Cardiac septum (tissue), 1 donor: ENCODE measurements around the gene CRAMP1. TPM values are rescaled to one million over a fixed set of nuclear protein-coding genes. Genes with fewer than 3 reads are reported as not detected.

Source experiments
- DNase-seq: peaks from one replicate; pipeline ENCODE4 v3.0.0-alpha.2; 2020; ENCODE audit warnings: low spot score
- intact Hi-C: fragments of 100-400 bp; cut with DNase I; formaldehyde crosslinking; loops from one replicate; pipeline ENCODE4 v1.14.0; 2022
- total RNA-seq: library from RNA; stranded (reverse); fragmentation: NEBNext Ultra II Directional; extraction: Animal tissue kit (Norgen Biotek cat#: 25700); gene quantifications from one replicate; pipeline ENCODE4 v1.2.1, GENCODE V29; 2021
- donor health status: DM: no; HTN: no; CAD: no.

The CRAMP1 gene
- total RNA-seq, 1 donor from 2014 or later: 12.4 TPM

- DNase-seq: no peak
- intact Hi-C loops: no loop called here
These were observed 18.5 kb downstream of the CRAMP1 start for GRCh38 chr16:1630450-1631213.

- intact Hi-C loops: no loop called here
- DNase-seq: no peak
These were observed 19.1 kb downstream of the CRAMP1 start for GRCh38 chr16:1631230-1631629.

- DNase-seq: no peak
- intact Hi-C loops: no loop called here
These were observed 19.9 kb downstream of the CRAMP1 start for GRCh38 chr16:1631931-1632637.

GRCh38 chr16:1632638-1632970 lies 20.4 kb downstream of the CRAMP1 start:
- intact Hi-C loops: no loop called here
- no peak for DNase-seq

GRCh38 chr16:1633310-1633709 lies 21.1 kb downstream of the CRAMP1 start:
- no peak for DNase-seq
- intact Hi-C loops: no loop called here

- DNase-seq: no peak
- intact Hi-C loops: no loop called here
These were observed 22.4 kb downstream of the CRAMP1 start for GRCh38 chr16:1634541-1634940.

GRCh38 chr16:1635070-1635469 lies 22.9 kb downstream of the CRAMP1 start:
- no peak for DNase-seq
- intact Hi-C loops: no loop called here

- intact Hi-C loops: no loop called here
- no peak for DNase-seq
These were observed 25.4 kb downstream of the CRAMP1 start for GRCh38 chr16:1637526-1637925.

GRCh38 chr16:1638757-1639156 lies 26.6 kb downstream of the CRAMP1 start:
- DNase-seq: no peak
- intact Hi-C loops: no loop called here

GRCh38 chr16:1639282-1639681 lies 27.1 kb downstream of the CRAMP1 start:
- intact Hi-C loops: no loop called here
- no peak for DNase-seq

- no peak for DNase-seq
- intact Hi-C loops: no loop called here
These were observed 27.7 kb downstream of the CRAMP1 start for GRCh38 chr16:1639860-1640259.

- intact Hi-C loops: no loop called here
- DNase-seq: no peak
These were observed 28.2 kb downstream of the CRAMP1 start for GRCh38 chr16:1640261-1640941.

- no peak for DNase-seq
- intact Hi-C loops: no loop called here
These were observed 29.1 kb downstream of the CRAMP1 start for GRCh38 chr16:1641261-1641660.

GRCh38 chr16:1642148-1642547 lies 30.0 kb downstream of the CRAMP1 start:
- DNase-seq: no peak
- intact Hi-C loops: no loop called here

GRCh38 chr16:1642753-1643152 lies 30.6 kb downstream of the CRAMP1 start:
- no peak for DNase-seq
- intact Hi-C loops: no loop called here

GRCh38 chr16:1643521-1643920 lies 31.4 kb downstream of the CRAMP1 start:
- DNase-seq: no peak
- intact Hi-C loops: no loop called here

- no peak for DNase-seq
- intact Hi-C loops: no loop called here
These were observed 33.9 kb downstream of the CRAMP1 start for GRCh38 chr16:1645914-1646525.

GRCh38 chr16:1647856-1648255 lies 35.7 kb downstream of the CRAMP1 start:
- intact Hi-C loops: no loop called here
- no peak for DNase-seq

- DNase-seq: no peak
- intact Hi-C loops: no loop called here
These were observed 38.0 kb downstream of the CRAMP1 start for GRCh38 chr16:1650131-1650530.
